H9 (cell line): ENCODE results near the gene ZNF587. TPM values are rescaled to one million over a fixed set of nuclear protein-coding genes. Genes with fewer than 3 reads are reported as not detected.

Source experiments
- DNase-seq: peaks from one replicate; pipeline ENCODE4 v3.0.0-alpha.2; 2017
- H2AFZ ChIP-seq: one replicate; pipeline ENCODE4 v1.6.1; 2013; ENCODE audit warnings: mild to moderate bottlenecking, low read length, control low read depth, moderate library complexity
- H2AK5ac ChIP-seq: 2 replicates; pipeline ENCODE4 v1.6.1; 2013; ENCODE audit warnings: low read length, control low read depth, mixed read lengths; ENCODE audit not compliant: insufficient read length
- H2BK120ac ChIP-seq: one replicate; pipeline ENCODE4 v1.6.1; 2013; ENCODE audit warnings: low read depth, mild to moderate bottlenecking, low read length, control low read depth, inconsistent platforms; ENCODE audit not compliant: poor library complexity, severe bottlenecking
- H2BK12ac ChIP-seq: 2 replicates; pipeline ENCODE4 v1.6.1; 2013; ENCODE audit warnings: low read length, control low read depth, mixed read lengths, low read depth; ENCODE audit not compliant: insufficient read length
- H2BK15ac ChIP-seq: 2 replicates; pipeline ENCODE4 v1.6.1; 2013; ENCODE audit warnings: low read depth, low read length, control low read depth
- H2BK20ac ChIP-seq: one replicate; pipeline ENCODE4 v1.6.1; 2013; ENCODE audit warnings: low read depth, mild to moderate bottlenecking, low read length, control low read depth, inconsistent platforms; ENCODE audit not compliant: poor library complexity, severe bottlenecking
- H2BK5ac ChIP-seq: 2 replicates; pipeline ENCODE4 v1.6.1; 2013; ENCODE audit warnings: low read length, control low read depth, mixed read lengths; ENCODE audit not compliant: insufficient read length
- H3K14ac ChIP-seq: 2 replicates; pipeline ENCODE4 v1.6.1; 2013; ENCODE audit warnings: low read length, control low read depth; ENCODE audit not compliant: insufficient read depth
- H3K18ac ChIP-seq: 2 replicates; pipeline ENCODE4 v1.6.1; 2013; ENCODE audit warnings: low read depth, mild to moderate bottlenecking, mixed read lengths, low read length, control low read depth; ENCODE audit not compliant: insufficient read length
- H3K23ac ChIP-seq: 2 replicates; pipeline ENCODE4 v1.6.1; 2013; ENCODE audit warnings: low read length, control low read depth, mixed read lengths, low read depth; ENCODE audit not compliant: insufficient read length
- H3K23me2 ChIP-seq: 2 replicates; pipeline ENCODE4 v1.6.1; 2013; ENCODE audit warnings: low read depth, mild to moderate bottlenecking, mixed read lengths, low read length, control low read depth; ENCODE audit not compliant: insufficient read length, poor library complexity, severe bottlenecking
- H3K27ac ChIP-seq: 2 replicates; pipeline ENCODE4 v1.5.1; 2013; ENCODE audit warnings: low read length, control low read depth, mixed read lengths, low read depth; ENCODE audit not compliant: insufficient read length
- H3K27me3 ChIP-seq: 2 replicates; pipeline ENCODE4 v1.6.1; 2013; ENCODE audit warnings: low read length, control low read depth, inconsistent platforms; ENCODE audit not compliant: insufficient read depth
- H3K4ac ChIP-seq: 2 replicates; pipeline ENCODE4 v1.6.1; 2013; ENCODE audit warnings: low read depth, mild to moderate bottlenecking, control low read depth, inconsistent platforms, low read length, moderate library complexity
- H3K4me1 ChIP-seq: 2 replicates; pipeline ENCODE4 v1.6.1; 2013; ENCODE audit warnings: low read length, control low read depth, inconsistent platforms; ENCODE audit not compliant: insufficient read depth
- H3K4me2 ChIP-seq: 2 replicates; pipeline ENCODE4 v1.6.1; 2013; ENCODE audit warnings: low read length, control low read depth, mixed read lengths; ENCODE audit not compliant: insufficient read length, insufficient read depth
- H3K56ac ChIP-seq: 2 replicates; pipeline ENCODE4 v1.6.1; 2013; ENCODE audit warnings: low read depth, mild to moderate bottlenecking, mixed read lengths, low read length, control low read depth; ENCODE audit not compliant: insufficient read length
- H3K79me1 ChIP-seq: 2 replicates; pipeline ENCODE4 v1.6.1; 2013; ENCODE audit warnings: low read depth, mild to moderate bottlenecking, moderate library complexity, low read length, control low read depth, inconsistent platforms; ENCODE audit not compliant: insufficient read depth, poor library complexity, severe bottlenecking
- H3K79me2 ChIP-seq: 2 replicates; pipeline ENCODE4 v1.6.1; 2013; ENCODE audit warnings: low read length, control low read depth, inconsistent platforms; ENCODE audit not compliant: insufficient read depth
- H3K9ac ChIP-seq: 2 replicates; pipeline ENCODE4 v1.6.1; 2013; ENCODE audit warnings: low read length, control low read depth, mixed read lengths; ENCODE audit not compliant: insufficient read length; ENCODE audit errors: extremely low read depth
- H3K9me3 ChIP-seq: one replicate; pipeline ENCODE4 v1.6.1; 2013; ENCODE audit warnings: low read depth, low read length, inconsistent platforms; ENCODE audit not compliant: control insufficient read depth
- H3T11ph ChIP-seq: one replicate; pipeline ENCODE4 v1.6.1; 2013; ENCODE audit warnings: mild to moderate bottlenecking, low read length, control low read depth, inconsistent platforms
- H4K20me1 ChIP-seq: one replicate; pipeline ENCODE4 v1.6.1; 2013; ENCODE audit not compliant: control insufficient read depth, insufficient read length, insufficient read depth
- H4K5ac ChIP-seq: 2 replicates; pipeline ENCODE4 v1.6.1; 2013; ENCODE audit warnings: low read depth, mild to moderate bottlenecking, mixed read lengths, low read length, control low read depth; ENCODE audit not compliant: insufficient read length
- H4K8ac ChIP-seq: replicated peaks from 2 replicates; pipeline ENCODE4 v1.6.1; 2013; ENCODE audit warnings: low read length, control low read depth, mixed read lengths, low read depth; ENCODE audit not compliant: insufficient read length
- H4K91ac ChIP-seq: 2 replicates; pipeline ENCODE4 v1.6.1; 2013; ENCODE audit warnings: low read depth, mild to moderate bottlenecking, moderate library complexity, mixed read lengths, low read length, control low read depth; ENCODE audit not compliant: insufficient read length
- H3K27ac Mint-ChIP-seq, 3 experiments: 2 replicates in 2 of 3; 3 replicates in 1 of 3; pipeline ENCODE4 v1.8.0; 2020 to 2021; ENCODE audit warnings: mixed read lengths in 3 of 3, mild to moderate bottlenecking in 1 of 3, moderate library complexity in 1 of 3
- H3K27me3 Mint-ChIP-seq: 2 replicates; pipeline ENCODE4 v1.8.0; 2021; ENCODE audit warnings: low read depth, mild to moderate bottlenecking, moderate library complexity, mixed read lengths
- H3K36me3 Mint-ChIP-seq, 3 experiments: 2 replicates in 2 of 3; 3 replicates in 1 of 3; pipeline ENCODE4 v1.8.0; 2020 to 2021; ENCODE audit warnings: low read depth in 3 of 3, mixed read lengths in 3 of 3; ENCODE audit not compliant: insufficient read depth in 1 of 3
- H3K4me1 Mint-ChIP-seq, 2 experiments: 2 replicates each; pipeline ENCODE4 v1.8.0; 2020; ENCODE audit warnings: mixed read lengths in 2 of 2
- H3K4me3 Mint-ChIP-seq, 2 experiments: 2 replicates in 1 of 2; 3 replicates in 1 of 2; pipeline ENCODE4 v1.8.0; 2020 to 2021; ENCODE audit warnings: mild to moderate bottlenecking in 2 of 2, mixed read lengths in 2 of 2, moderate library complexity in 1 of 2
- H3K9me3 Mint-ChIP-seq, 2 experiments: 2 replicates in 1 of 2; 3 replicates in 1 of 2; pipeline ENCODE4 v1.8.0; 2020; ENCODE audit warnings: mild to moderate bottlenecking in 2 of 2, mixed read lengths in 2 of 2, moderate library complexity in 1 of 2
- WGBS: extraction: QIAGEN DNeasy Blood & Tissue Kit; methylation state at CpG from one replicate; pipeline ENCODE4 v1.1.7; 2013; ENCODE audit warnings: missing lambda C conversion rate, low lambda C conversion rate, mixed read lengths; ENCODE audit not compliant: insufficient read length; ENCODE audit errors: extremely low coverage; 5-methylcytosine and 5-hydroxymethylcytosine counted together
- total RNA-seq: library from RNA; stranded (reverse); gene quantifications from 2 replicates; pipeline ENCODE4 v1.2.1, GENCODE V29; 2021
- TF ChIP-seq, protein P1 (sequence below): fragments of 200-600 bp; sonication (generic); conservative IDR thresholded peaks from 3 replicates; pipeline ENCODE4 v1.8.0; 2021; ENCODE audit warnings: antibody characterized with exemption, mild to moderate bottlenecking

ZNF587 gene
- total RNA-seq, 1 experiment from 2014 or later = 40.0 TPM

DNA sequence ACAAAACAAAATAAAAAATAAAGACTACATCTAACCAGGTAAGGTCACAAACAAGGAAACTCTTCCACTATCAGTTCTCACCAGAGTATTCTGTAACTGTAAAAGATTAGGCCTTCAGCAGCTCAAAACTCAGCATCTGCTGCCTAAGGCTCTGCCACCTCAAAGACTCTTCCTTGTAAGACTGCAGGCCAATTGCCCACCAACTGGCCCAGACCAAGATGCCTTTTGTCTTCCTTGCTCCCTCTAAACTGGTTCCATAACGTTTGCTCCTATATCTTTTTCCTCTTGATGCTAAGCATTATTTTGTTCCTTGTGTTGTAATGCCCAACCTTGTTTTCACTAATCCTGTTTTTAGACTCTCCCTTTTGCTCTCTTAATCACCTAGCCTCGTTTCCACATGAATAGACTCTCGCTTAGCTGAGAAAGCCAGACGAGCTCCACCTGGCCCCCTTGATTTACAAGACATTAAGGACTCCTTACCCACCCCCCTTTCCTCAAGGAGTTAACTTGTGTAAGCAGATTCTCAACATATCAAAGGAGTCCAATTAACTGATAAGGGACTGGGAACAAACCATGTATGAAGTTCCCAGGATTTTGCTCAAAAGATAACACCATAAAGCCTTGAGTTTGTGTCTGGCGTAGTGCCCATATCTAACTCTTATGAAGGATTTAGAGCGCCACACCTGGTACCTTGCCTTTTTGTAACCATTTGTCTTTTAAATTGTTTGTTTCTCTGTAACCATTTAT, 37.7 kb downstream of the ZNF587 start:
- Mint-ChIP-seq H3K4me1 (peaks cover 39 to 48% of the 10 kb centered on the region in 2 experiments), H3K27me3 (no peaks in the 10 kb centered on the region), H3K27ac (peak overlapping the region; percentile 70 to 97 (median 96)), H3K4me3 (peak overlapping the region; percentile 93 to 95), H3K9me3 (peaks cover 0 to 16% of the 10 kb centered on the region in 2 experiments; a peak in 3 of 5 replicates), H3K36me3 (peaks cover 43 to 55% (median 49%) of the 10 kb centered on the region in 3 experiments)
- H3K4ac ChIP-seq = no peak overlapping the region
- H3K9ac ChIP-seq = peak overlapping the region; percentile 99
- WGBS = no CpG with 5 or more reads among the region's 6 CpGs
- no peak overlapping the region for H2AFZ ChIP-seq
- no peak overlapping the region for H4K91ac ChIP-seq
- peak overlapping the region; percentile 2 for H3K18ac ChIP-seq
- H2BK12ac ChIP-seq = no peak overlapping the region
- peaks cover 46% of the 10 kb centered on the region for H3K79me2 ChIP-seq
- H4K5ac ChIP-seq = no peak overlapping the region
- H3K27me3 ChIP-seq = no peaks in the 10 kb centered on the region
- H3K79me1 ChIP-seq = no peaks in the 10 kb centered on the region
- no peaks in the 10 kb centered on the region for H3K9me3 ChIP-seq
- no peak overlapping the region for H3K56ac ChIP-seq
- H3K4me1 ChIP-seq = 0 out of 2 replicates have a peak, but pooled peaks cover 3% of the 10 kb centered on the region
- no peak overlapping the region for H2AK5ac ChIP-seq
- no peak overlapping the region for H2BK5ac ChIP-seq
- H3K14ac ChIP-seq = no peak overlapping the region
- peaks cover 10% of the 10 kb centered on the region for H3K23me2 ChIP-seq
- H2BK120ac ChIP-seq = no peak overlapping the region
- peak overlapping the region; percentile 68 for H3K27ac ChIP-seq
- H3K23ac ChIP-seq = no peak overlapping the region
- H4K20me1 ChIP-seq = no peaks in the 10 kb centered on the region
- DNase-seq = peak; percentile 65
- H2BK15ac ChIP-seq = no peak overlapping the region
- no peak overlapping the region for H3T11ph ChIP-seq
- H3K4me2 ChIP-seq = peak overlapping the region; percentile 100
- TF ChIP-seq, protein P1, sequence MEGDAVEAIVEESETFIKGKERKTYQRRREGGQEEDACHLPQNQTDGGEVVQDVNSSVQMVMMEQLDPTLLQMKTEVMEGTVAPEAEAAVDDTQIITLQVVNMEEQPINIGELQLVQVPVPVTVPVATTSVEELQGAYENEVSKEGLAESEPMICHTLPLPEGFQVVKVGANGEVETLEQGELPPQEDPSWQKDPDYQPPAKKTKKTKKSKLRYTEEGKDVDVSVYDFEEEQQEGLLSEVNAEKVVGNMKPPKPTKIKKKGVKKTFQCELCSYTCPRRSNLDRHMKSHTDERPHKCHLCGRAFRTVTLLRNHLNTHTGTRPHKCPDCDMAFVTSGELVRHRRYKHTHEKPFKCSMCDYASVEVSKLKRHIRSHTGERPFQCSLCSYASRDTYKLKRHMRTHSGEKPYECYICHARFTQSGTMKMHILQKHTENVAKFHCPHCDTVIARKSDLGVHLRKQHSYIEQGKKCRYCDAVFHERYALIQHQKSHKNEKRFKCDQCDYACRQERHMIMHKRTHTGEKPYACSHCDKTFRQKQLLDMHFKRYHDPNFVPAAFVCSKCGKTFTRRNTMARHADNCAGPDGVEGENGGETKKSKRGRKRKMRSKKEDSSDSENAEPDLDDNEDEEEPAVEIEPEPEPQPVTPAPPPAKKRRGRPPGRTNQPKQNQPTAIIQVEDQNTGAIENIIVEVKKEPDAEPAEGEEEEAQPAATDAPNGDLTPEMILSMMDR = 0 out of 3 replicates have a peak, but pooled peaks have one; percentile 13
- H4K8ac ChIP-seq = no peak overlapping the region
- no peak overlapping the region for H2BK20ac ChIP-seq
